K562 (cell line): Measurements from ENCODE around the gene CNOT11. TPM values are rescaled to one million over a fixed set of nuclear protein-coding genes. Genes with fewer than 3 reads are reported as not detected.
A peak's percentile ranks its signal among the peaks of the same experiment; 100 is the strongest.

Source experiments
- HMG20A ChIP-seq: fragments of 450-650 bp; formaldehyde crosslinking; conservative IDR thresholded peaks from 2 replicates; pipeline ENCODE4 v1.4.0; 2020; ENCODE audit warnings: mild to moderate bottlenecking, mixed read lengths
- MBD2 ChIP-seq: sonication (generic); IDR thresholded peaks from 2 replicates; pipeline ENCODE4 v1.6.1; 2016; ENCODE audit warnings: low read depth, borderline replicate concordance
- RBM25 ChIP-seq: fragments of 200-400 bp; formaldehyde crosslinking; IDR thresholded peaks from 2 replicates; pipeline ENCODE4 v1.6.1; 2018; ENCODE audit warnings: low read length, low read depth, moderate library complexity; ENCODE audit not compliant: severe bottlenecking
- SP1 ChIP-seq: sonication (generic); formaldehyde crosslinking; IDR thresholded peaks from 2 replicates; pipeline ENCODE4 v1.8.1; 2022; ENCODE audit warnings: mild to moderate bottlenecking, missing genetic modification reagents
- YBX1 ChIP-seq: fragments of 450-650 bp; IDR thresholded peaks from 2 replicates; pipeline ENCODE4 v1.7.1; 2016; ENCODE audit warnings: mild to moderate bottlenecking
- ZNF12 ChIP-seq: sonication (generic); formaldehyde crosslinking; IDR thresholded peaks from 2 replicates; pipeline ENCODE4 v1.4.0; 2020; ENCODE audit warnings: mild to moderate bottlenecking, missing genetic modification reagents
- ZNF133 ChIP-seq: fragments of 250-450 bp; sonication (Bioruptor Pico); IDR thresholded peaks from 2 replicates; pipeline ENCODE4 v1.4.0; 2020; ENCODE audit warnings: mild to moderate bottlenecking
- ZNF263 ChIP-seq: sonication (generic); formaldehyde crosslinking; IDR thresholded peaks from 2 replicates; pipeline ENCODE4 v1.8.0; 2022; ENCODE audit warnings: mild to moderate bottlenecking, missing genetic modification reagents, borderline replicate concordance
- ZNF311 ChIP-seq: fragments of 250-450 bp; sonication (Bioruptor Pico); IDR thresholded peaks from 2 replicates; pipeline ENCODE4 v1.4.0; 2020; ENCODE audit warnings: mild to moderate bottlenecking, moderate library complexity
- polyA plus RNA-seq, 8 experiments: library from polyadenylated mRNA; depleted of rRNA in 4 of 8; stranded (reverse) in 5 of 8; unstranded in 3 of 8; fragments of >200 nt; fragmentation: Nextera tagmentation in 2 of 8; fragmentation: Illumina TruSeq in 1 of 8; extraction: Ambion mirVana in 2 of 8; extraction: Trizol in 1 of 8; gene quantifications; 2 replicates each; pipeline versions ENCODE4 v1.2.1 to v1.2.3, GENCODE V29; 2011 to 2014; ENCODE audit warnings: inconsistent platforms in 1 of 8, missing spikeins in 1 of 8
- total RNA-seq, 7 experiments: library from RNA; depleted of rRNA in 6 of 7; stranded (reverse); fragments of >200 nt in 6 of 7; fragmentation: Illumina TruSeq in 2 of 7; extraction: Trizol in 2 of 7; gene quantifications; 2 replicates each; pipeline versions ENCODE4 v1.2.1 to v1.2.3, GENCODE V29; 2011 to 2021; ENCODE audit warnings: low replicate concordance in 1 of 7
- TF ChIP-seq, protein P1 (sequence below): fragments of 250-450 bp; sonication (Bioruptor Pico); IDR thresholded peaks from 2 replicates; pipeline ENCODE4 v1.8.0; 2021; ENCODE audit warnings: moderate library complexity, mild to moderate bottlenecking, inconsistent platforms
- TF ChIP-seq, protein P2 (sequence below): fragments of 250-450 bp; sonication (Bioruptor Pico); IDR thresholded peaks from 2 replicates; pipeline ENCODE4 v1.4.0; 2020; ENCODE audit warnings: mild to moderate bottlenecking, moderate library complexity
- TF ChIP-seq, protein P3 (sequence below), 2 experiments: fragments of 450-650 bp in 1 of 2; IDR thresholded peaks; 2 replicates each; pipeline ENCODE4 v1.6.1; 2011 to 2017; ENCODE audit warnings: low read depth in 2 of 2, antibody characterized with exemption in 1 of 2, borderline replicate concordance in 1 of 2, low read length in 1 of 2, mild to moderate bottlenecking in 1 of 2, mixed read lengths in 1 of 2; ENCODE audit not compliant: control insufficient read depth in 1 of 2
- TF ChIP-seq, protein P4 (sequence below): fragments of 450-650 bp; formaldehyde crosslinking; IDR thresholded peaks from 2 replicates; pipeline ENCODE4 v1.4.0; 2022; ENCODE audit warnings: missing genetic modification characterization
- TF ChIP-seq, protein P5 (sequence below): fragments of 450-650 bp; IDR thresholded peaks from 2 replicates; pipeline ENCODE4 v1.6.1; 2016
- TF ChIP-seq, protein P6 (sequence below): fragments of 450-650 bp; IDR thresholded peaks from 2 replicates; pipeline ENCODE4 v1.7.0; 2016; ENCODE audit warnings: borderline replicate concordance

The CNOT11 gene
- total and polyA plus RNA-seq, 9 of the 15 experiments (the other 6 are each of a cell fraction or from before 2014, with no cell fraction given): 12.7 to 163 (median 64.2) TPM

DNA sequence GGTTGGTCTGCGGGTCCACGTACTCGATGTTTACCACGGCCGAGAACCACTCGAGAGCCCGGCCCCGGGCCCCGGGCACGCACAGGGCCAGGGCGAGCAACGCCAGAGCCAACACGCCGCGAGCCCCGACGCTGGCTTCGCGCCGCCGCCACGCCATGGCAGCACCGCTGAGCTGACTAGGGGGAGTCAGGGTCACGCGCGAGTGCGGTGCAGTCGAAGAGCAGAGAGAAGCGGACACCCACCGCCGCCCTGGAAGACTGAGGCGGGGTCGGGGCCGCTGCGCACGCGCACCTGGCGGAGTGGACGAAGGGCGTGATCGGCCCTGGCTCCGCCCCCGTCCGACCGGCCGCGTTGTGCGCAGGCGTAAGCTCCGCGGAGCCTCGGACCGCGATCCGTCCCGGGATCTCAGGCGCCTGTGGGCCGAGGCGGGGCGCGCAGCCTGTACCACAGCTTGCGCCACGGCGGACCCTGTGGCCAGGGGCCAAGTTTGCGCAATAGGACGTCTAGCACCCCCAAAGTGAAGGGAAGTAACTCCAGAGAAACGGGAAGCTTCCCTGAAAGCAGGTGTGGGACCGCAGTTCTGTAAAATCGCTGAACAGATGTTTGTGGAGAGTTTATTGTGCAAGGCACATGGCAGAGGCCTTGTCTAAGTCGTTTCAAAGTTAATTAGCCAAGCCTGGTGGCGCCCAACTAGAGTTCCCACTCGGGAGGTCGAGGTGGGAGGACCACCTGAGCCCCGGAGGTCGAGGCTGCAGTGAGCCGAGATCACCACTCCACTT is 55.9 kb downstream of the CNOT11 start, which contains the start of gene RNF149 (continued):
- TF ChIP-seq, protein P1, sequence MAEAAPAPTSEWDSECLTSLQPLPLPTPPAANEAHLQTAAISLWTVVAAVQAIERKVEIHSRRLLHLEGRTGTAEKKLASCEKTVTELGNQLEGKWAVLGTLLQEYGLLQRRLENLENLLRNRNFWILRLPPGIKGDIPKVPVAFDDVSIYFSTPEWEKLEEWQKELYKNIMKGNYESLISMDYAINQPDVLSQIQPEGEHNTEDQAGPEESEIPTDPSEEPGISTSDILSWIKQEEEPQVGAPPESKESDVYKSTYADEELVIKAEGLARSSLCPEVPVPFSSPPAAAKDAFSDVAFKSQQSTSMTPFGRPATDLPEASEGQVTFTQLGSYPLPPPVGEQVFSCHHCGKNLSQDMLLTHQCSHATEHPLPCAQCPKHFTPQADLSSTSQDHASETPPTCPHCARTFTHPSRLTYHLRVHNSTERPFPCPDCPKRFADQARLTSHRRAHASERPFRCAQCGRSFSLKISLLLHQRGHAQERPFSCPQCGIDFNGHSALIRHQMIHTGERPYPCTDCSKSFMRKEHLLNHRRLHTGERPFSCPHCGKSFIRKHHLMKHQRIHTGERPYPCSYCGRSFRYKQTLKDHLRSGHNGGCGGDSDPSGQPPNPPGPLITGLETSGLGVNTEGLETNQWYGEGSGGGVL (CRISPR knock-in tag): no peak
- peak; percentile 61; the same call in 1 of the 2 replicates for TF ChIP-seq MBD2
- TF ChIP-seq, protein P2, sequence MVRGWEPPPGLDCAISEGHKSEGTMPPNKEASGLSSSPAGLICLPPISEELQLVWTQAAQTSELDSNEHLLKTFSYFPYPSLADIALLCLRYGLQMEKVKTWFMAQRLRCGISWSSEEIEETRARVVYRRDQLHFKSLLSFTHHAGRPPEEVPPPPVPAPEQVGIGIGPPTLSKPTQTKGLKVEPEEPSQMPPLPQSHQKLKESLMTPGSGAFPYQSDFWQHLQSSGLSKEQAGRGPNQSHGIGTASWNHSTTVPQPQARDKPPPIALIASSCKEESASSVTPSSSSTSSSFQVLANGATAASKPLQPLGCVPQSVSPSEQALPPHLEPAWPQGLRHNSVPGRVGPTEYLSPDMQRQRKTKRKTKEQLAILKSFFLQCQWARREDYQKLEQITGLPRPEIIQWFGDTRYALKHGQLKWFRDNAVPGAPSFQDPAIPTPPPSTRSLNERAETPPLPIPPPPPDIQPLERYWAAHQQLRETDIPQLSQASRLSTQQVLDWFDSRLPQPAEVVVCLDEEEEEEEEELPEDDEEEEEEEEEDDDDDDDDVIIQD (CRISPR knock-in tag): no peak
- TF ChIP-seq, protein P3, sequence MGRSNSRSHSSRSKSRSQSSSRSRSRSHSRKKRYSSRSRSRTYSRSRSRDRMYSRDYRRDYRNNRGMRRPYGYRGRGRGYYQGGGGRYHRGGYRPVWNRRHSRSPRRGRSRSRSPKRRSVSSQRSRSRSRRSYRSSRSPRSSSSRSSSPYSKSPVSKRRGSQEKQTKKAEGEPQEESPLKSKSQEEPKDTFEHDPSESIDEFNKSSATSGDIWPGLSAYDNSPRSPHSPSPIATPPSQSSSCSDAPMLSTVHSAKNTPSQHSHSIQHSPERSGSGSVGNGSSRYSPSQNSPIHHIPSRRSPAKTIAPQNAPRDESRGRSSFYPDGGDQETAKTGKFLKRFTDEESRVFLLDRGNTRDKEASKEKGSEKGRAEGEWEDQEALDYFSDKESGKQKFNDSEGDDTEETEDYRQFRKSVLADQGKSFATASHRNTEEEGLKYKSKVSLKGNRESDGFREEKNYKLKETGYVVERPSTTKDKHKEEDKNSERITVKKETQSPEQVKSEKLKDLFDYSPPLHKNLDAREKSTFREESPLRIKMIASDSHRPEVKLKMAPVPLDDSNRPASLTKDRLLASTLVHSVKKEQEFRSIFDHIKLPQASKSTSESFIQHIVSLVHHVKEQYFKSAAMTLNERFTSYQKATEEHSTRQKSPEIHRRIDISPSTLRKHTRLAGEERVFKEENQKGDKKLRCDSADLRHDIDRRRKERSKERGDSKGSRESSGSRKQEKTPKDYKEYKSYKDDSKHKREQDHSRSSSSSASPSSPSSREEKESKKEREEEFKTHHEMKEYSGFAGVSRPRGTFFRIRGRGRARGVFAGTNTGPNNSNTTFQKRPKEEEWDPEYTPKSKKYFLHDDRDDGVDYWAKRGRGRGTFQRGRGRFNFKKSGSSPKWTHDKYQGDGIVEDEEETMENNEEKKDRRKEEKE (IDR thresholded peaks at IDR 0.05; ENCODE audit: borderline replicate concordance in 1 of 2, control insufficient read depth in 1 of 2, low read depth in 2 of 2, low read length in 1 of 2): no peak
- TF ChIP-seq ZNF12 (CRISPR knock-in tag): no peak; the same call in 1 of the 2 replicates
- no peak for TF ChIP-seq RBM25
- peak; percentile 85 for TF ChIP-seq SP1
- no peak for TF ChIP-seq HMG20A
- TF ChIP-seq ZNF311 (CRISPR knock-in tag): no peak
- no peak for TF ChIP-seq YBX1
- TF ChIP-seq, protein P4, sequence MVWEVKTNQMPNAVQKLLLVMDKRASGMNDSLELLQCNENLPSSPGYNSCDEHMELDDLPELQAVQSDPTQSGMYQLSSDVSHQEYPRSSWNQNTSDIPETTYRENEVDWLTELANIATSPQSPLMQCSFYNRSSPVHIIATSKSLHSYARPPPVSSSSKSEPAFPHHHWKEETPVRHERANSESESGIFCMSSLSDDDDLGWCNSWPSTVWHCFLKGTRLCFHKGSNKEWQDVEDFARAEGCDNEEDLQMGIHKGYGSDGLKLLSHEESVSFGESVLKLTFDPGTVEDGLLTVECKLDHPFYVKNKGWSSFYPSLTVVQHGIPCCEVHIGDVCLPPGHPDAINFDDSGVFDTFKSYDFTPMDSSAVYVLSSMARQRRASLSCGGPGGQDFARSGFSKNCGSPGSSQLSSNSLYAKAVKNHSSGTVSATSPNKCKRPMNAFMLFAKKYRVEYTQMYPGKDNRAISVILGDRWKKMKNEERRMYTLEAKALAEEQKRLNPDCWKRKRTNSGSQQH (CRISPR knock-in tag): 0 out of 2 replicates have a peak, but pooled peaks have one; percentile 9
- no peak for TF ChIP-seq ZNF263
- TF ChIP-seq ZNF133: no peak
- TF ChIP-seq, protein P5, sequence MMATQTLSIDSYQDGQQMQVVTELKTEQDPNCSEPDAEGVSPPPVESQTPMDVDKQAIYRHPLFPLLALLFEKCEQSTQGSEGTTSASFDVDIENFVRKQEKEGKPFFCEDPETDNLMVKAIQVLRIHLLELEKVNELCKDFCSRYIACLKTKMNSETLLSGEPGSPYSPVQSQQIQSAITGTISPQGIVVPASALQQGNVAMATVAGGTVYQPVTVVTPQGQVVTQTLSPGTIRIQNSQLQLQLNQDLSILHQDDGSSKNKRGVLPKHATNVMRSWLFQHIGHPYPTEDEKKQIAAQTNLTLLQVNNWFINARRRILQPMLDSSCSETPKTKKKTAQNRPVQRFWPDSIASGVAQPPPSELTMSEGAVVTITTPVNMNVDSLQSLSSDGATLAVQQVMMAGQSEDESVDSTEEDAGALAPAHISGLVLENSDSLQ: no peak; the same call in 1 of the 2 replicates
- TF ChIP-seq, protein P6, sequence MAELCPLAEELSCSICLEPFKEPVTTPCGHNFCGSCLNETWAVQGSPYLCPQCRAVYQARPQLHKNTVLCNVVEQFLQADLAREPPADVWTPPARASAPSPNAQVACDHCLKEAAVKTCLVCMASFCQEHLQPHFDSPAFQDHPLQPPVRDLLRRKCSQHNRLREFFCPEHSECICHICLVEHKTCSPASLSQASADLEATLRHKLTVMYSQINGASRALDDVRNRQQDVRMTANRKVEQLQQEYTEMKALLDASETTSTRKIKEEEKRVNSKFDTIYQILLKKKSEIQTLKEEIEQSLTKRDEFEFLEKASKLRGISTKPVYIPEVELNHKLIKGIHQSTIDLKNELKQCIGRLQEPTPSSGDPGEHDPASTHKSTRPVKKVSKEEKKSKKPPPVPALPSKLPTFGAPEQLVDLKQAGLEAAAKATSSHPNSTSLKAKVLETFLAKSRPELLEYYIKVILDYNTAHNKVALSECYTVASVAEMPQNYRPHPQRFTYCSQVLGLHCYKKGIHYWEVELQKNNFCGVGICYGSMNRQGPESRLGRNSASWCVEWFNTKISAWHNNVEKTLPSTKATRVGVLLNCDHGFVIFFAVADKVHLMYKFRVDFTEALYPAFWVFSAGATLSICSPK: no peak
